ENCODE measurements around the gene SCMH1.

GRCh38 chr1:41013024-41013423 lies 229.1 kb downstream of the SCMH1 start:
- TF ChIP-seq FOXM1 (IDR thresholded peaks at IDR 0.05; ENCODE audit: borderline replicate concordance, low read depth) (no peak), NFIC (IDR thresholded peaks at IDR 0.05) (no peak), YY1 (IDR thresholded peaks at IDR 0.05; ENCODE audit: low read depth) (no peak), RAD21 (IDR thresholded peaks at IDR 0.05; ENCODE audit: low read depth) (no peak), EP300 (IDR thresholded peaks at IDR 0.05; ENCODE audit: borderline replicate concordance) (no peak), CEBPB (IDR thresholded peaks at IDR 0.05) (no peak)
